Neutrophil (primary cell): ENCODE measurements around the gene FBXO44.

ENCODE experiments used
- H3K27ac ChIP-seq: fragments of 200-600 bp; sonication (generic); 2 replicates; pipeline ENCODE4 v1.5.1; 2016; ENCODE audit warnings: mild to moderate bottlenecking, moderate library complexity
- H3K27me3 ChIP-seq: fragments of 200-600 bp; sonication (generic); 2 replicates; pipeline ENCODE4 v1.6.0; 2016; ENCODE audit warnings: mild to moderate bottlenecking
- H3K36me3 ChIP-seq: fragments of 200-600 bp; sonication (generic); 2 replicates; pipeline ENCODE4 v1.5.1; 2017
- H3K4me1 ChIP-seq, 2 experiments: fragments of 200-600 bp in 1 of 2; sonication (generic) in 1 of 2; 1 replicate in 1 of 2; 2 replicates in 1 of 2; pipeline versions ENCODE4 v1.5.1 to v1.6.1; 2013 to 2016; ENCODE audit warnings: low read depth in 1 of 2, low read length in 1 of 2, mild to moderate bottlenecking in 1 of 2, moderate library complexity in 1 of 2; ENCODE audit not compliant: control insufficient read depth in 1 of 2, insufficient read depth in 1 of 2
- H3K4me3 ChIP-seq, 2 experiments: fragments of 200-600 bp in 1 of 2; sonication (generic) in 1 of 2; 1 replicate in 1 of 2; 2 replicates in 1 of 2; pipeline ENCODE4 v1.5.1; 2013 to 2016; ENCODE audit warnings: low read depth in 1 of 2, low read length in 1 of 2, mild to moderate bottlenecking in 1 of 2, moderate library complexity in 1 of 2
- H3K9me3 ChIP-seq: fragments of 200-600 bp; sonication (generic); 2 replicates; pipeline ENCODE4 v1.5.1; 2016
- CTCF ChIP-seq: fragments of 200-600 bp; sonication (generic); IDR thresholded peaks from 2 replicates; pipeline ENCODE4 v1.5.1; 2016; ENCODE audit warnings: antibody characterized with exemption

The FBXO44 gene

GRCh38 chr1:11676386-11677103 lies 21.9 kb downstream of the FBXO44 start:
- TF ChIP-seq CTCF = no peak
- H3K36me3 ChIP-seq = peaks cover 62% of the 10 kb centered on the region
- H3K27ac ChIP-seq = no peak overlapping the region
- no peaks in the 10 kb centered on the region for H3K27me3 ChIP-seq
- peaks cover 8 to 14% of the 10 kb centered on the region in 2 experiments for H3K4me1 ChIP-seq
- H3K9me3 ChIP-seq = no peaks in the 10 kb centered on the region
- no peak overlapping the region for H3K4me3 ChIP-seq

GRCh38 chr1:11678442-11678841 lies 23.8 kb downstream of the FBXO44 start:
- TF ChIP-seq CTCF = no peak
- Histone ChIP-seq H3K4me3 (no peak overlapping the region), H3K4me1 (peaks cover 13 to 18% of the 10 kb centered on the region in 2 experiments), H3K27ac (no peak overlapping the region), H3K36me3 (peaks cover 43% of the 10 kb centered on the region), H3K27me3 (peaks cover 19% of the 10 kb centered on the region), H3K9me3 (no peaks in the 10 kb centered on the region)

- Histone ChIP-seq H3K9me3 (no peaks in the 10 kb centered on the region), H3K27me3 (peaks cover 39% of the 10 kb centered on the region), H3K27ac (peak overlapping the region; percentile 79), H3K4me3 (peak overlapping the region; percentile 91 to 98), H3K36me3 (peaks cover 22% of the 10 kb centered on the region), H3K4me1 (peaks cover 13 to 18% of the 10 kb centered on the region in 2 experiments)
- no peak for TF ChIP-seq CTCF
Observed at GRCh38 chr1:11680270-11681070, 25.8 kb downstream of the FBXO44 start.

- Histone ChIP-seq H3K9me3 (no peaks in the 10 kb centered on the region), H3K36me3 (peaks cover 15% of the 10 kb centered on the region), H3K4me1 (peaks cover 13 to 18% of the 10 kb centered on the region in 2 experiments), H3K27ac (peak within 1 kb of the TSS; percentile 79), H3K27me3 (peaks cover 47% of the 10 kb centered on the region), H3K4me3 (peak within 1 kb of the TSS; percentile 91 to 98)
- peak; percentile 12 for TF ChIP-seq CTCF
Observed at GRCh38 chr1:11681071-11681771, 26.5 kb downstream of the FBXO44 start, which contains the start of gene MAD2L2. TSS of gene MAD2L2 (minus strand) at chr1:11681148. CDS start at chr1:11680601, 547 bp downstream.

- peaks cover 4% of the 10 kb centered on the region for H3K36me3 ChIP-seq
- H3K4me1 ChIP-seq = peaks cover 13 to 18% of the 10 kb centered on the region in 2 experiments
- no peak for TF ChIP-seq CTCF
- H3K27me3 ChIP-seq = peaks cover 51% of the 10 kb centered on the region
- H3K27ac ChIP-seq = no peak overlapping the region
- peak overlapping the region; percentile 91 to 98 for H3K4me3 ChIP-seq
- no peaks in the 10 kb centered on the region for H3K9me3 ChIP-seq
Observed at GRCh38 chr1:11682287-11682771, 27.7 kb downstream of the FBXO44 start.
